ENCODE results near the gene AKR1D1.
"Not testable (repeated sequence)": the region's sequence is repeated elsewhere in the genome, so short reads cannot be mapped to it uniquely, and the experiment has no call there.

DNA sequence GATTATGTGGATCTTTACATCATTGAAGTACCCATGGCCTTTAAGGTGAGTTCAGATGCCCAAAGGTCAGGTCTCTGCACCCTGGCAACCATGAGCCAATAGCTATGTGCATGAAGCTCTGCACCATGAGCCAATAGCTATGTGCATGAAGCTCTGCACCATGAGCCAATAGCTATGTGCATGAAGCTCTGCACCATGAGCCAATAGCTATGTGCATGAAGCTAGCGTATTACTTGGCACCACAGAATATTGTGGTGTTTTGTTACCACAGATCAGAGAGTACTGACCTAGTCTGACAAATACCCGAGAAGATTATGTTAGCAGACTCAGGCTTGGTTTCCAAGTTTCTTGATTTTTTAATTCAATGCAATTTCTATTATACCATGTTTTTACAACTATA, 15.6 kb downstream of the AKR1D1 start:
- TF ChIP-seq CTCF (IDR thresholded peaks at IDR 0.05 in 2 of 3, conservative IDR thresholded peaks at IDR 0.05 in 1 of 3; ENCODE audit: control insufficient read depth in 2 of 3, extremely low read depth in 1 of 3, insufficient read depth in 1 of 3, low read depth in 3 of 3, low read length in 3 of 3); JUNB (IDR thresholded peaks at IDR 0.05); TAF1 (IDR thresholded peaks at IDR 0.05; ENCODE audit: borderline replicate concordance, low read depth, low read length); YBX1 (IDR thresholded peaks at IDR 0.05); POLR2A (IDR thresholded peaks at IDR 0.05; ENCODE audit: low read depth, low read length); ZNF24 (IDR thresholded peaks at IDR 0.05); ATF7 (IDR thresholded peaks at IDR 0.05; ENCODE audit: low read depth); TCF3 (IDR thresholded peaks at IDR 0.05; ENCODE audit: borderline replicate concordance, insufficient read depth, low read depth, low read length): not testable (repeated sequence)
- TF ChIP-seq, protein P1, sequence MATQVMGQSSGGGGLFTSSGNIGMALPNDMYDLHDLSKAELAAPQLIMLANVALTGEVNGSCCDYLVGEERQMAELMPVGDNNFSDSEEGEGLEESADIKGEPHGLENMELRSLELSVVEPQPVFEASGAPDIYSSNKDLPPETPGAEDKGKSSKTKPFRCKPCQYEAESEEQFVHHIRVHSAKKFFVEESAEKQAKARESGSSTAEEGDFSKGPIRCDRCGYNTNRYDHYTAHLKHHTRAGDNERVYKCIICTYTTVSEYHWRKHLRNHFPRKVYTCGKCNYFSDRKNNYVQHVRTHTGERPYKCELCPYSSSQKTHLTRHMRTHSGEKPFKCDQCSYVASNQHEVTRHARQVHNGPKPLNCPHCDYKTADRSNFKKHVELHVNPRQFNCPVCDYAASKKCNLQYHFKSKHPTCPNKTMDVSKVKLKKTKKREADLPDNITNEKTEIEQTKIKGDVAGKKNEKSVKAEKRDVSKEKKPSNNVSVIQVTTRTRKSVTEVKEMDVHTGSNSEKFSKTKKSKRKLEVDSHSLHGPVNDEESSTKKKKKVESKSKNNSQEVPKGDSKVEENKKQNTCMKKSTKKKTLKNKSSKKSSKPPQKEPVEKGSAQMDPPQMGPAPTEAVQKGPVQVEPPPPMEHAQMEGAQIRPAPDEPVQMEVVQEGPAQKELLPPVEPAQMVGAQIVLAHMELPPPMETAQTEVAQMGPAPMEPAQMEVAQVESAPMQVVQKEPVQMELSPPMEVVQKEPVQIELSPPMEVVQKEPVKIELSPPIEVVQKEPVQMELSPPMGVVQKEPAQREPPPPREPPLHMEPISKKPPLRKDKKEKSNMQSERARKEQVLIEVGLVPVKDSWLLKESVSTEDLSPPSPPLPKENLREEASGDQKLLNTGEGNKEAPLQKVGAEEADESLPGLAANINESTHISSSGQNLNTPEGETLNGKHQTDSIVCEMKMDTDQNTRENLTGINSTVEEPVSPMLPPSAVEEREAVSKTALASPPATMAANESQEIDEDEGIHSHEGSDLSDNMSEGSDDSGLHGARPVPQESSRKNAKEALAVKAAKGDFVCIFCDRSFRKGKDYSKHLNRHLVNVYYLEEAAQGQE (IDR thresholded peaks at IDR 0.05; ENCODE audit: low read depth, low read length): not testable (repeated sequence)
- TF ChIP-seq, protein P2, sequence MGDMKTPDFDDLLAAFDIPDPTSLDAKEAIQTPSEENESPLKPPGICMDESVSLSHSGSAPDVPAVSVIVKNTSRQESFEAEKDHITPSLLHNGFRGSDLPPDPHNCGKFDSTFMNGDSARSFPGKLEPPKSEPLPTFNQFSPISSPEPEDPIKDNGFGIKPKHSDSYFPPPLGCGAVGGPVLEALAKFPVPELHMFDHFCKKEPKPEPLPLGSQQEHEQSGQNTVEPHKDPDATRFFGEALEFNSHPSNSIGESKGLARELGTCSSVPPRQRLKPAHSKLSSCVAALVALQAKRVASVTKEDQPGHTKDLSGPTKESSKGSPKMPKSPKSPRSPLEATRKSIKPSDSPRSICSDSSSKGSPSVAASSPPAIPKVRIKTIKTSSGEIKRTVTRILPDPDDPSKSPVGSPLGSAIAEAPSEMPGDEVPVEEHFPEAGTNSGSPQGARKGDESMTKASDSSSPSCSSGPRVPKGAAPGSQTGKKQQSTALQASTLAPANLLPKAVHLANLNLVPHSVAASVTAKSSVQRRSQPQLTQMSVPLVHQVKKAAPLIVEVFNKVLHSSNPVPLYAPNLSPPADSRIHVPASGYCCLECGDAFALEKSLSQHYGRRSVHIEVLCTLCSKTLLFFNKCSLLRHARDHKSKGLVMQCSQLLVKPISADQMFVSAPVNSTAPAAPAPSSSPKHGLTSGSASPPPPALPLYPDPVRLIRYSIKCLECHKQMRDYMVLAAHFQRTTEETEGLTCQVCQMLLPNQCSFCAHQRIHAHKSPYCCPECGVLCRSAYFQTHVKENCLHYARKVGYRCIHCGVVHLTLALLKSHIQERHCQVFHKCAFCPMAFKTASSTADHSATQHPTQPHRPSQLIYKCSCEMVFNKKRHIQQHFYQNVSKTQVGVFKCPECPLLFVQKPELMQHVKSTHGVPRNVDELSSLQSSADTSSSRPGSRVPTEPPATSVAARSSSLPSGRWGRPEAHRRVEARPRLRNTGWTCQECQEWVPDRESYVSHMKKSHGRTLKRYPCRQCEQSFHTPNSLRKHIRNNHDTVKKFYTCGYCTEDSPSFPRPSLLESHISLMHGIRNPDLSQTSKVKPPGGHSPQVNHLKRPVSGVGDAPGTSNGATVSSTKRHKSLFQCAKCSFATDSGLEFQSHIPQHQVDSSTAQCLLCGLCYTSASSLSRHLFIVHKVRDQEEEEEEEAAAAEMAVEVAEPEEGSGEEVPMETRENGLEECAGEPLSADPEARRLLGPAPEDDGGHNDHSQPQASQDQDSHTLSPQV (IDR thresholded peaks at IDR 0.05): not testable (repeated sequence)

Measured in GM12878 (cell line).